Upper lobe of left lung (tissue), 6 donors: Measurements from ENCODE around the gene PSMD5. TPM values are rescaled to one million over a fixed set of nuclear protein-coding genes. Genes with fewer than 3 reads are reported as not detected.

Source experiments
- ATAC-seq, 2 donors: fragments of 200-7000 bp; cut with Tn5 transposase; one replicate each; pipeline ENCODE4 v1.9.1; 2022; ENCODE audit warnings: mild to moderate bottlenecking in 2 of 2, moderate library complexity in 2 of 2; ENCODE audit not compliant: low FRiP score in 2 of 2
- DNase-seq, 2 donors: peaks; one replicate each; pipeline ENCODE4 v3.0.0-alpha.2; 2019 to 2020
- H3K27ac ChIP-seq, 4 donors: fragments of 200-600 bp; sonication (generic); one replicate each; pipeline ENCODE4 v1.5.1; 2016 to 2019
- H3K27me3 ChIP-seq, 4 donors: fragments of 200-600 bp; sonication (generic); one replicate each; pipeline ENCODE4 v1.5.1; 2017 to 2019
- H3K36me3 ChIP-seq, 4 donors: fragments of 200-600 bp; sonication (generic); one replicate each; pipeline ENCODE4 v1.5.1; 2016 to 2019
- H3K4me1 ChIP-seq, 4 donors: fragments of 200-600 bp; sonication (generic); one replicate each; pipeline ENCODE4 v1.5.1; 2018 to 2019
- H3K4me3 ChIP-seq, 4 donors: fragments of 200-600 bp; sonication (generic); one replicate each; pipeline ENCODE4 v1.5.1; 2017 to 2019; ENCODE audit warnings: mild to moderate bottlenecking in 2 of 4, moderate library complexity in 1 of 4
- H3K9me3 ChIP-seq, 4 donors: fragments of 200-600 bp; sonication (generic); one replicate each; pipeline ENCODE4 v1.5.1; 2018 to 2019
- CTCF ChIP-seq, 6 experiments: fragments of 450-650 bp in 4 of 6; fragments of 200-600 bp in 2 of 6; sonication (generic) in 2 of 6; IDR thresholded peaks; one replicate each; pipeline ENCODE4 v1.5.1; 2016 to 2019; ENCODE audit warnings: antibody characterized with exemption in 6 of 6
- EP300 ChIP-seq, 4 donors: sonication (generic); formaldehyde crosslinking; IDR thresholded peaks; one replicate each; pipeline ENCODE4 v1.5.1; 2017; ENCODE audit warnings: antibody characterized with exemption in 4 of 4, control low read depth in 2 of 4
- POLR2A ChIP-seq, 4 donors: fragments of 450-650 bp; IDR thresholded peaks; one replicate each; pipeline ENCODE4 v1.5.1; 2016 to 2017; ENCODE audit warnings: antibody characterized with exemption in 4 of 4, mild to moderate bottlenecking in 2 of 4
- POLR2AphosphoS5 ChIP-seq, 2 donors: sonication (generic); formaldehyde crosslinking; IDR thresholded peaks; one replicate each; pipeline ENCODE4 v1.5.1; 2017; ENCODE audit warnings: antibody characterized with exemption in 2 of 2
- WGBS, 2 donors: methylation state at CpG; one replicate each; pipeline ENCODE4 v1.1.5; 2017 to 2018; 5-methylcytosine and 5-hydroxymethylcytosine counted together
- total RNA-seq, 6 donors: library from RNA; depleted of rRNA in 4 of 6; stranded (reverse); fragments of >200 nt in 4 of 6; gene quantifications; one replicate each; pipeline versions ENCODE4 v1.1.0 to v1.2.1, GENCODE V29; 2016 to 2021
- donor health status: DM: no; HTN: no; CAD: no; lungs with moderate emphysema.
- donor health status: DM: no; HTN: yes; CAD: no; lungs with severe emphysema.

Gene PSMD5
- total RNA-seq, 6 donors from 2014 or later, result 11.4 to 56.8 (median 40.1) TPM

- peaks cover 0 to 9% (median 0%) of the 10 kb centered on the region in 4 donors for H3K36me3 ChIP-seq
- H3K27ac ChIP-seq, result peak overlapping the region in 3 of 4 donors; percentile 87 to 95 (median 93)
- no peaks in the 10 kb centered on the region for H3K27me3 ChIP-seq
- H3K4me1 ChIP-seq, result peaks cover 12 to 26% (median 15%) of the 10 kb centered on the region in 4 donors
- DNase-seq (no peak), ATAC-seq (no peak)
- H3K9me3 ChIP-seq, result no peaks in the 10 kb centered on the region
- 76 to 87% methylated on average over 7 to 8 of the region's 8 CpGs for WGBS, 2 donors
- no peak for TF ChIP-seq POLR2AphosphoS5 (IDR thresholded peaks at IDR 0.05)
- TF ChIP-seq CTCF (IDR thresholded peaks at IDR 0.05), result no peak
- TF ChIP-seq POLR2A (IDR thresholded peaks at IDR 0.05), result no peak
- no peak for TF ChIP-seq EP300 (IDR thresholded peaks at IDR 0.05)
- peak overlapping the region in 1 of 4 donors; percentile 96 for H3K4me3 ChIP-seq
These were observed 35.7 kb upstream of the PSMD5 start for GRCh38 chr9:120878188-120879130.

DNA sequence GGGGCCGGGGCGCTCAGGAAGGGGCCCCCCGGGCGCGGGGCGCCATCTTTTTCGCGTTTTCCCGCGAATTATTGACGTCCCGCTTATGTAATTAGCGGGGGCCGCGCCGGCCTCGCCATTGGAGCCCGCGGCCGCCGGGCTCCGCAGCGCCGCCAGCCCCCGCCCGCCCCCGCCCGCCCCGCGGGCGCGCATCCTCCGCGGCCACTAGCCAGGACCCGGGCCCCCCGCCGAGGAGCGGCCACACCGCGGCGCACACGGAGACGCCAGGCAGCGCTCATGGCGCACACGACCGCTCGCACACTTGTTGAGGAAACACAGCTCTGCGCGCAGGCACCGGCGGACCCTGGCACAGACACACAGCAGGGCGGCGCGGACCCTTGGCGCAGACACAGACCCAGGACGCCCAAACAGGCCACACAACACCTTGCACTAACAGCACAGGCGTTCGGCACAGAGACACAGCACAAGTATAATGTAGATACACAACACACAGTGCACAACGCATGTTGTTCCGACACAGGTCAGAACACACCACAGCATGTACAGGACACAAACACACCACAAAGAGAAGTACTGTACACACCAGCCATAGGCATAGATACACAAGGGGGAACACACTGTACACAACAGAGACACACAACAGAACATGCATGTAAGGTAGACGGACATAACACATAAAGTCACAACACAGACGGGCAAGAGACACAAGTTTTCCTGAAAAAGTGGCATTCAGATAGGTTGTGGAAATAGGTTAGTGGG, 34.7 kb upstream of the PSMD5 start:
- ATAC-seq, result peak; percentile 5 to 72
- Histone ChIP-seq H3K9me3 (no peaks in the 10 kb centered on the region), H3K4me1 (peaks cover 12 to 26% (median 17%) of the 10 kb centered on the region in 4 donors), H3K27ac (peak overlapping the region; percentile 67 to 95 (median 90)), H3K36me3 (peaks cover 0 to 10% (median 2%) of the 10 kb centered on the region in 4 donors), H3K4me3 (peak overlapping the region; percentile 28 to 96 (median 81)), H3K27me3 (no peaks in the 10 kb centered on the region)
- peak in 1 of 4 donors; percentile 42 for TF ChIP-seq POLR2A (IDR thresholded peaks at IDR 0.05)
- TF ChIP-seq POLR2AphosphoS5 (IDR thresholded peaks at IDR 0.05), result peak; percentile 5 to 37
- TF ChIP-seq EP300 (IDR thresholded peaks at IDR 0.05), result no peak
- TF ChIP-seq CTCF (IDR thresholded peaks at IDR 0.05), result peak in 2 of 6 experiments; percentile 17 to 18
- 4 to 12% methylated on average over 7 to 34 of the region's 63 CpGs for WGBS, 2 donors
- peak; percentile 63 to 94 for DNase-seq

DNA sequence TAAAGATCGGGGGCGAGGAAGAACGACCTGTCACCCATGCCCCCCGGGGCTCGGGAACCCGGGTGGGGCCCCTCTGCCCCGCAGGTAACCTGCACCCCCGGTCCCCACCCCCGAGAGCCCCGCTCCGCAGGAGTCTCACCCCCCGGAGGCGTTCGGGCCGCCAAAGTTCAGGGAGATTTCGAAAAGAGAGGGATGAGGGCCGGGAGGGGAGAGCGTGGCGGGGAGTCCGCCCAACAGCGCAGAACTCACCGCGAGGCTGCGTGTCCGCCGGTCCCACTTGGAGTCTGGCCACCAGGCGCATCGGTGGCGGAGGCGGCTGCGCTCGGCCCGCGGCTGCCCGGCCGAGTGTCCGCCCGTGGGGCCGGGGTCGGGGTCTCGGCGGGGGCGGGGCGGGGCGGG, 34.1 kb upstream of the PSMD5 start, which contains the start of gene PHF19:
Gene PHF19, minus strand, starts transcription at position 347 of the 399 bp plus-strand sequence. CDS start 2,447 bp downstream, outside the sequence.
- peaks cover 12 to 26% (median 17%) of the 10 kb centered on the region in 4 donors for H3K4me1 ChIP-seq
- H3K36me3 ChIP-seq, result peaks cover 0 to 10% (median 2%) of the 10 kb centered on the region in 4 donors
- peak within 1 kb of the TSS; percentile 63 to 96 (median 81) for H3K4me3 ChIP-seq
- peak within 1 kb of the TSS; percentile 87 to 95 (median 92) for H3K27ac ChIP-seq
- H3K27me3 ChIP-seq, result no peaks in the 10 kb centered on the region
- ATAC-seq, result peak in 1 of 2 donors; percentile 63
- TF ChIP-seq POLR2AphosphoS5 (IDR thresholded peaks at IDR 0.05) (no peak), POLR2A (IDR thresholded peaks at IDR 0.05) (no peak), CTCF (IDR thresholded peaks at IDR 0.05) (no peak), EP300 (IDR thresholded peaks at IDR 0.05) (no peak)
- no peaks in the 10 kb centered on the region for H3K9me3 ChIP-seq
- DNase-seq, result peak in 1 of 2 donors; percentile 89
- 0% methylated on average over 16 of the region's 45 CpGs; no CpG with 5 or more reads in 1 of the 2 donors for WGBS, 2 donors

- peak overlapping the region; percentile 63 to 96 (median 81) for H3K4me3 ChIP-seq
- DNase-seq (peak; percentile 90 to 94), ATAC-seq (peak; percentile 76 to 85)
- peak overlapping the region; percentile 87 to 95 (median 92) for H3K27ac ChIP-seq
- no peak for TF ChIP-seq EP300 (IDR thresholded peaks at IDR 0.05)
- peak in 2 of 4 donors; percentile 50 to 56 for TF ChIP-seq POLR2A (IDR thresholded peaks at IDR 0.05)
- TF ChIP-seq POLR2AphosphoS5 (IDR thresholded peaks at IDR 0.05), result peak; percentile 44 to 68
- TF ChIP-seq CTCF (IDR thresholded peaks at IDR 0.05), result no peak
- H3K36me3 ChIP-seq, result peaks cover 0 to 10% (median 2%) of the 10 kb centered on the region in 4 donors
- 2 to 5% methylated on average over 24 to 37 of the region's 65 CpGs for WGBS, 2 donors
- no peaks in the 10 kb centered on the region for H3K27me3 ChIP-seq
- H3K4me1 ChIP-seq, result peaks cover 12 to 26% (median 17%) of the 10 kb centered on the region in 4 donors
- no peaks in the 10 kb centered on the region for H3K9me3 ChIP-seq
These were observed 33.5 kb upstream of the PSMD5 start for GRCh38 chr9:120875954-120876841.
